Measurements from ENCODE around the gene MPPED1. TPM values are rescaled to one million over a fixed set of nuclear protein-coding genes. Genes with fewer than 3 reads are reported as not detected.

Gene MPPED1
- polyA plus RNA-seq, 4 donors = 0.01 to 1.4 (median 0.40) TPM; not detected in 1

DNA sequence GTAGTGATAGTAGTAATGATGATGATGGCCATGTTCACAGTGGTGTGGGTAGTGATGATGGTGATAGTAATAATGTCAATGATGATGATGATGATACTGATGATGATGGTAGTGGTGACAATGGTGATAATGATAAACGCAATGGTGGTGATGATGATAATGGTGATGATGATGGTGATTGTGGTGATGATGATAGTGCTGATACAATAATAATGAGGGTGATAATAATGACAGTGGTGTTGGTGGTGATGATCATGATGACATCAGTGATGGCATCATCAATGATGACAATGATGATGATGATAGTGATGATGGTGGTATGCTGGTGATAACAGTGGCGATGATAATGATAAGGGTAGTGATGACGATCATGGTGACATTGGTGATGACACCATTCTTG is 92.3 kb downstream of the MPPED1 start:
- DNase-seq (no peak), FAIRE-seq (no peak)
- Histone ChIP-seq H3K36me3 (ENCODE audit: control insufficient read depth in 3 of 3, insufficient read depth in 2 of 3, low read depth in 1 of 3, low read length in 3 of 3) (no peaks in the 10 kb centered on the region), H3K9me3 (ENCODE audit: control insufficient read depth in 2 of 2, insufficient read depth in 1 of 2, low read depth in 1 of 2, low read length in 1 of 2) (no peaks in the 10 kb centered on the region), H3K4me3 (ENCODE audit: low read depth in 1 of 3, low read length in 3 of 3) (no peak overlapping the region), H3K27me3 (ENCODE audit: control insufficient read depth in 3 of 3, insufficient read depth in 3 of 3, low read length in 3 of 3) (no peaks in the 10 kb centered on the region), H3K27ac (ENCODE audit: low read depth in 1 of 3, low read length in 2 of 3) (no peak overlapping the region), H3K4me1 (ENCODE audit: control insufficient read depth in 3 of 3, insufficient read depth in 2 of 3, low read depth in 1 of 3, low read length in 2 of 3) (no peaks in the 10 kb centered on the region)
- WGBS, 3 donors = 95 to 96% (median 96%) methylated on average over 3 of the region's 3 CpGs

DNA sequence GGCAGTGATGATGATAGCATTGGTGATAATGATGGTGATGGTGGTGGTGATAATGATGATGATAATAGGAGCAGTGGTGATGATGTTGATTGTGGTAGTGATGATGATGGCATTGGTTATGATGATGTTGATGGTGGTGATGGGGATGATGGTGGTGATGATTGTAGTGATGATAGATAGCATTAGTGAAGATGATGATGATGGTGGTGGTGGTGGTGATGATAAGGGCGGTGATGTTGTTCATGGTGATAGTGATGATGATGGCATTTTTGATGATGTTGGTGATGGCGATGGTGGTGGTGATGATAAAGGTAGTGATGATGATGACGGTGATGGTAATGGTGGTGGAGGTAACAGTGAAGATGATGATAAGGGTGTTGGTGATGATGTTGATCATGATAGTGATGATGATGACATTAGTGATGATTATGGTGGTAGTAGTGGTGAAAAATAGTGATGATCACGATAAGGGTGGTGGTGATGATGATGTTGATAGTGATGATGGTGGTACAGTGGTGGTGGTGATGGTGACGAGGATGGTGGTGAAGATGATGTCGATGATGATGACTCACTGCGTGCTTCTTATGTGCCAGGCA is 93.0 kb downstream of the MPPED1 start:
- 91 to 95% (median 91%) methylated on average over 7 of the region's 7 CpGs for WGBS, 3 donors
- Histone ChIP-seq H3K4me3 (ENCODE audit: low read depth in 1 of 3, low read length in 3 of 3) (no peak overlapping the region), H3K27ac (ENCODE audit: low read depth in 1 of 3, low read length in 2 of 3) (no peak overlapping the region), H3K36me3 (ENCODE audit: control insufficient read depth in 3 of 3, insufficient read depth in 2 of 3, low read depth in 1 of 3, low read length in 3 of 3) (no peaks in the 10 kb centered on the region), H3K27me3 (ENCODE audit: control insufficient read depth in 3 of 3, insufficient read depth in 3 of 3, low read length in 3 of 3) (no peaks in the 10 kb centered on the region), H3K4me1 (ENCODE audit: control insufficient read depth in 3 of 3, insufficient read depth in 2 of 3, low read depth in 1 of 3, low read length in 2 of 3) (no peaks in the 10 kb centered on the region), H3K9me3 (ENCODE audit: control insufficient read depth in 2 of 2, insufficient read depth in 1 of 2, low read depth in 1 of 2, low read length in 1 of 2) (no peaks in the 10 kb centered on the region)
- no peak for FAIRE-seq
- no peak for DNase-seq

DNA sequence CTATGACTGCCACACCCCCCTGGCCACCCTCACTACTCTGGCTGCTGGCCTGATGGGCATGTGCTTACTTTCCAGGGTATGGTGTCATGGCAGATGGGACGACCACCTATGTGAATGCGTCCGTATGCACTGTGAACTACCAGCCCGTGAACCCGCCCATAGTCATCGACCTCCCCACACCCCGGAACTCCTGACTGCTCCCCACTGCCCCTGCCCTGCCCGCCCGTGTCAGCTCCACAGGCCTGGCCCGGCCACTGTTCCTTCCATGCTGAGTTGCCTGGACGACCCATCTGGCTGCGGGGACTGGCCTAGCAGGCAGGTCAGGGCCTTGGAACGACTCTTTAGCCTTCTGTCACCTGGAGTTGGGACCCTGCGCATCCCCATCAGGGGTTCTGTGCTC is 93.6 kb downstream of the MPPED1 start:
- no peak overlapping the region for H3K4me3 ChIP-seq (ENCODE audit: low read depth in 1 of 3, low read length in 3 of 3)
- FAIRE-seq = no peak
- 92 to 96% (median 92%) methylated on average over 14 of the region's 14 CpGs for WGBS, 3 donors
- H3K9me3 ChIP-seq (ENCODE audit: control insufficient read depth in 2 of 2, insufficient read depth in 1 of 2, low read depth in 1 of 2, low read length in 1 of 2) = no peaks in the 10 kb centered on the region
- DNase-seq = no peak
- no peaks in the 10 kb centered on the region for H3K27me3 ChIP-seq (ENCODE audit: control insufficient read depth in 3 of 3, insufficient read depth in 3 of 3, low read length in 3 of 3)
- no peak overlapping the region for H3K27ac ChIP-seq (ENCODE audit: low read depth in 1 of 3, low read length in 2 of 3)
- no peaks in the 10 kb centered on the region for H3K36me3 ChIP-seq (ENCODE audit: control insufficient read depth in 3 of 3, insufficient read depth in 2 of 3, low read depth in 1 of 3, low read length in 3 of 3)
- no peaks in the 10 kb centered on the region for H3K4me1 ChIP-seq (ENCODE audit: control insufficient read depth in 3 of 3, insufficient read depth in 2 of 3, low read depth in 1 of 3, low read length in 2 of 3)

DNA sequence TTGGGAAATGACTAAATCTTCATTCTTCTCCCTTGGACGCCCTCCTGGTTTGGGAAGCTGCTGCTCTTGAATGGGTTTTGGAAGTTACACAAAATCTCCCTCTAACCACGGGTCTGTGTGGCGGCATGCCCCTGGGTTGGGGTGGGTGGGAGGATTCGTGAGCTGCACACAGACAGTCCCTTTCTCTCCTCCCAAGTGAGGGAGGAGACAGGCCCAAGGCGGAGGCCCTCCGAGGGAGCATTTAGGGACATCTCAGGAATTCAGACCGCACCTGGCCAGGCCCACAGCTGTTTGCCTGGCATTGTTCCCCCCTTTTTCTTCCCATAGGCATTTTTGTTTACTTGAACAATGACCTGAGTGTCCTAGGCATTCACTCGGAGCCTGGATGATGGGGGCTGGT is 94.1 kb downstream of the MPPED1 start:
- no peak overlapping the region for H3K4me3 ChIP-seq (ENCODE audit: low read depth in 1 of 3, low read length in 3 of 3)
- H3K27ac ChIP-seq (ENCODE audit: low read depth in 1 of 3, low read length in 2 of 3) = no peak overlapping the region
- FAIRE-seq (no peak), DNase-seq (no peak)
- no peaks in the 10 kb centered on the region for H3K9me3 ChIP-seq (ENCODE audit: control insufficient read depth in 2 of 2, insufficient read depth in 1 of 2, low read depth in 1 of 2, low read length in 1 of 2)
- H3K27me3 ChIP-seq (ENCODE audit: control insufficient read depth in 3 of 3, insufficient read depth in 3 of 3, low read length in 3 of 3) = no peaks in the 10 kb centered on the region
- WGBS, 3 donors = 56 to 70% (median 61%) methylated on average over 8 of the region's 8 CpGs
- no peaks in the 10 kb centered on the region for H3K4me1 ChIP-seq (ENCODE audit: control insufficient read depth in 3 of 3, insufficient read depth in 2 of 3, low read depth in 1 of 3, low read length in 2 of 3)
- H3K36me3 ChIP-seq (ENCODE audit: control insufficient read depth in 3 of 3, insufficient read depth in 2 of 3, low read depth in 1 of 3, low read length in 3 of 3) = no peaks in the 10 kb centered on the region

DNA sequence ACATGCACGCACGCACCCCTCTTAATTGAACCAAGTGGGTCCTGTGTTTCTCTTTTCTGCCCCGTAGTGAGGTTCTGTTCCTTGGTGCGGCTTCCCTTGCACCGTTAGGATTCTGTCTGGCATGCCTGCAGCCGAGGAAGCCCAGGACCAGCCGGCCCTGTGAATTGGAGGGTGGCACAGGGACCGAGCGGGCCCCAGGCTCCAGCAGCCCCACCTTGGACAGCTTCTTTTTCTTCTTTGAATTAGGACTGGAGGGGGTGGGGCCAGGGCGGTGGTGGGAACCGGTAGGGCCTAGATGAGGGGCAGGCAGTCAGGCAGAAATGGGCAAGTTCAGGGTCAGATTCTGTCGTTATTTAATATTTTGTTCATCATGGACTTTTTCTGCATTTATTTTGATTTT is 94.7 kb downstream of the MPPED1 start:
- no peak overlapping the region for H3K4me3 ChIP-seq (ENCODE audit: low read depth in 1 of 3, low read length in 3 of 3)
- 80 to 84% (median 81%) methylated on average over 12 of the region's 12 CpGs for WGBS, 3 donors
- H3K9me3 ChIP-seq (ENCODE audit: control insufficient read depth in 2 of 2, insufficient read depth in 1 of 2, low read depth in 1 of 2, low read length in 1 of 2) = no peaks in the 10 kb centered on the region
- H3K36me3 ChIP-seq (ENCODE audit: control insufficient read depth in 3 of 3, insufficient read depth in 2 of 3, low read depth in 1 of 3, low read length in 3 of 3) = no peaks in the 10 kb centered on the region
- H3K4me1 ChIP-seq (ENCODE audit: control insufficient read depth in 3 of 3, insufficient read depth in 2 of 3, low read depth in 1 of 3, low read length in 2 of 3) = no peaks in the 10 kb centered on the region
- H3K27ac ChIP-seq (ENCODE audit: low read depth in 1 of 3, low read length in 2 of 3) = no peak overlapping the region
- DNase-seq = no peak
- H3K27me3 ChIP-seq (ENCODE audit: control insufficient read depth in 3 of 3, insufficient read depth in 3 of 3, low read length in 3 of 3) = no peaks in the 10 kb centered on the region
- no peak for FAIRE-seq

DNA sequence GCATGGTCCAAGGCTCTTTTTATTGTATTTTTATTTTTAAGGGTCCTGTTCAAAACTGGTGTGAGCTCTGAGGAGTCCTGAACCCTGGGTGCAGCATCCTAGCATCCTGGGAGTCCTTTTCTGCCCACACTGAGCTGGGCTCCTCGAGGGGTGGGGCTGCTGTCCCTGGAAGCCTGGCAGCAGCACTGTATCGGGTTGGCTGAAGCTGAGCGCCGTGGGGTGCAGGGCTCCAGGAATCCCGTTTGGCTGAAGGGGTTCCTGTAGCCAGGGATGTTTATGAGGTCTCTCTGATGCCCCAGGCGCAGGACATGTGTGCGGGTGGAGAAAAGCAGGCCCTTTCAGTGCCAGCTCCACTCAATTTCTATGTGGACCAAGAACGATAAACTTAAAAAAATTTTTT is 95.4 kb downstream of the MPPED1 start:
- Histone ChIP-seq H3K9me3 (ENCODE audit: control insufficient read depth in 2 of 2, insufficient read depth in 1 of 2, low read depth in 1 of 2, low read length in 1 of 2) (no peaks in the 10 kb centered on the region), H3K27ac (ENCODE audit: low read depth in 1 of 3, low read length in 2 of 3) (no peak overlapping the region), H3K4me3 (ENCODE audit: low read depth in 1 of 3, low read length in 3 of 3) (no peak overlapping the region), H3K4me1 (ENCODE audit: control insufficient read depth in 3 of 3, insufficient read depth in 2 of 3, low read depth in 1 of 3, low read length in 2 of 3) (no peaks in the 10 kb centered on the region), H3K36me3 (ENCODE audit: control insufficient read depth in 3 of 3, insufficient read depth in 2 of 3, low read depth in 1 of 3, low read length in 3 of 3) (no peaks in the 10 kb centered on the region), H3K27me3 (ENCODE audit: control insufficient read depth in 3 of 3, insufficient read depth in 3 of 3, low read length in 3 of 3) (no peaks in the 10 kb centered on the region)
- 68 to 71% (median 69%) methylated on average over 8 of the region's 8 CpGs for WGBS, 3 donors
- no peak for DNase-seq
- no peak for FAIRE-seq

DNA sequence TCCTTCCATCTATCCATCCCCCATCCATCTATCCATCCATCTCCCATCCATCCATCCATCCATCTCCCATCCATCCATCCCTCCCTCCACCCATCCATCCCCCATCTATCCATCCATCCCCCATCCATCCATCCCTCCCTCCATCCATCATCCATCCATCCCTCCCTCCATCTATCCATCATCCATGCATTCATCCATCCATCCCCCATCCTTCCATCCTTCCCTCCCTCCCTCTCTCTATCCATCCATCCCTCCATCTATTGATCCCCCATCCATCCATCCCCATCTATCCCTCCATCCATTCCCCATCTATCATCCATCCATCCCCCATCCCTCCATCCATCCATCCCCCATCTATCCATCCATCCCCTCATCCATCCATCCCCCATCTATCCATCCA is 96.7 kb downstream of the MPPED1 start:
- Histone ChIP-seq H3K9me3 (ENCODE audit: control insufficient read depth in 2 of 2, insufficient read depth in 1 of 2, low read depth in 1 of 2, low read length in 1 of 2) (no peaks in the 10 kb centered on the region), H3K27ac (ENCODE audit: low read depth in 1 of 3, low read length in 2 of 3) (no peak overlapping the region), H3K4me3 (ENCODE audit: low read depth in 1 of 3, low read length in 3 of 3) (no peak overlapping the region), H3K27me3 (ENCODE audit: control insufficient read depth in 3 of 3, insufficient read depth in 3 of 3, low read length in 3 of 3) (no peaks in the 10 kb centered on the region), H3K4me1 (ENCODE audit: control insufficient read depth in 3 of 3, insufficient read depth in 2 of 3, low read depth in 1 of 3, low read length in 2 of 3) (no peaks in the 10 kb centered on the region), H3K36me3 (ENCODE audit: control insufficient read depth in 3 of 3, insufficient read depth in 2 of 3, low read depth in 1 of 3, low read length in 3 of 3) (no peaks in the 10 kb centered on the region)
- DNase-seq (no peak), FAIRE-seq (no peak)

DNA sequence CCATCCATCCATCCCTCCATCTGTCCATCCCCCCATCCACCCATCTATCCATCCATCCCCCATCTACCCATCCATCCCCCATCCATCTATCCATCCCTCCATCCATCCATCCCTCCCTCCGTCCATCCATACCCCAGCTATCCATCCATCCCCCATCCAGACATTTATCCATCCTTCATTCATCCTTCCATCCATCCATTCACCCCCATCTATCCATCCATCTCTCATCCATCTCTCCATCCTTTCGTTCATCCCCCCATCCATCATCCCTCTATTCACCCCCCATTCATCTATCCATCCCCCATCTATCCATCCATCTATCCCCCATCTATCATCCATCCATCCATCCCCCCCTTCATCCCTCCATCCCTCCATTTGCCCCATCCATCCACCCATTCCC is 97.5 kb downstream of the MPPED1 start:
- no peak for DNase-seq
- H3K4me1 ChIP-seq (ENCODE audit: control insufficient read depth in 3 of 3, insufficient read depth in 2 of 3, low read depth in 1 of 3, low read length in 2 of 3) = no peaks in the 10 kb centered on the region
- no peak for FAIRE-seq
- H3K36me3 ChIP-seq (ENCODE audit: control insufficient read depth in 3 of 3, insufficient read depth in 2 of 3, low read depth in 1 of 3, low read length in 3 of 3) = no peaks in the 10 kb centered on the region
- H3K4me3 ChIP-seq (ENCODE audit: low read depth in 1 of 3, low read length in 3 of 3) = no peak overlapping the region
- WGBS, 3 donors = 75 to 81% (median 79%) methylated on average over 2 of the region's 2 CpGs
- no peaks in the 10 kb centered on the region for H3K27me3 ChIP-seq (ENCODE audit: control insufficient read depth in 3 of 3, insufficient read depth in 3 of 3, low read length in 3 of 3)
- H3K27ac ChIP-seq (ENCODE audit: low read depth in 1 of 3, low read length in 2 of 3) = no peak overlapping the region
- no peaks in the 10 kb centered on the region for H3K9me3 ChIP-seq (ENCODE audit: control insufficient read depth in 2 of 2, insufficient read depth in 1 of 2, low read depth in 1 of 2, low read length in 1 of 2)

DNA sequence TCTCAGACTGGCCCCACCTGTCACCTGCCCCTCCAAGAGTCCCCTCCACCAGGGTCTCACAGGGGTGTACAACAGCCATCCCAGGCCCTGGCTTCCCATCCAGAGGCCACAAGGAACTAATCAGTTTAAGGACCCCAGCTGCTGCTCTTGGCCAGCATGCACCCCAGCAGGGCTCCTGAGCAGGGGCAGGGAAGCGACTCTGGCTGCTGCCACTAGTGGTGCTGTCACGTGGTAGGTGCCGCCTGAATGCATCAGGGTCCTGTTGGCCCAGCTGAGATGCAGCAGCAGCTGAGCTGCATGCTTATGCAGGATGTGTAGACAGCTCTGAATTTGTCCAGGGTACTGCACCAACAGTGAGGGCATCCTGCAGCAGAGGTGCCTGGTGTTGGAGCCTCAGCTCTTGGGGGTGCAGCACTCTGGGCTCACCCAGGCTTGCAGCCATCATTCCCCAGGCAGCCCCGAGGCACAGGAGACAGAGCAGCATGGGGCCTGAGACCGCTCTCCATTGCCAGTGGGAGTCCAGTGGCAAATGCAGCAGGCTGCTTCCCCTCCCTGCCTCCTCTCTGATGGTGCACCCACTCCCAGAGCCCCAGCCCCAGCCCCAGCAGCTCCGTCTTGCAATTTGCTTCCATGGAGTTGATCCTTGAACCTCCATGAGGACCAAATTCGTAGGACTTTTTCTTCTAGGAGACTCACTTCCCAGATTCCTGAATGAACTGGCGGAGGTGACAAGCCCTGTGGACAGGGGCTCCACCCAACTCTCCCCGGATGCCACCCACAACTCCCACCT is 98.7 kb downstream of the MPPED1 start:
- FAIRE-seq = no peak
- H3K27me3 ChIP-seq (ENCODE audit: control insufficient read depth in 3 of 3, insufficient read depth in 3 of 3, low read length in 3 of 3) = no peaks in the 10 kb centered on the region
- H3K4me1 ChIP-seq (ENCODE audit: control insufficient read depth in 3 of 3, insufficient read depth in 2 of 3, low read depth in 1 of 3, low read length in 2 of 3) = no peaks in the 10 kb centered on the region
- H3K4me3 ChIP-seq (ENCODE audit: low read depth in 1 of 3, low read length in 3 of 3) = no peak overlapping the region
- H3K27ac ChIP-seq (ENCODE audit: low read depth in 1 of 3, low read length in 2 of 3) = no peak overlapping the region
- DNase-seq = no peak
- H3K9me3 ChIP-seq (ENCODE audit: control insufficient read depth in 2 of 2, insufficient read depth in 1 of 2, low read depth in 1 of 2, low read length in 1 of 2) = no peaks in the 10 kb centered on the region
- H3K36me3 ChIP-seq (ENCODE audit: control insufficient read depth in 3 of 3, insufficient read depth in 2 of 3, low read depth in 1 of 3, low read length in 3 of 3) = no peaks in the 10 kb centered on the region
- WGBS, 3 donors = 57 to 78% (median 68%) methylated on average over 9 of the region's 9 CpGs
